IPS-18a (cell line): Measurements from ENCODE around the gene NCAM1.

Experiments used
- H3K27ac ChIP-seq: one replicate; pipeline ENCODE4 v1.5.1; 2013; ENCODE audit warnings: low read length
- H3K27me3 ChIP-seq: one replicate; pipeline ENCODE4 v1.6.1; 2013; ENCODE audit warnings: mild to moderate bottlenecking, low read length; ENCODE audit not compliant: control insufficient read depth, insufficient read depth
- H3K36me3 ChIP-seq: one replicate; pipeline ENCODE4 v1.6.1; 2013; ENCODE audit warnings: low read depth, low read length; ENCODE audit not compliant: control insufficient read depth
- H3K4me1 ChIP-seq: one replicate; pipeline ENCODE4 v1.6.1; 2013; ENCODE audit warnings: low read depth, low read length; ENCODE audit not compliant: control insufficient read depth
- H3K4me3 ChIP-seq: one replicate; pipeline ENCODE4 v1.5.1; 2013; ENCODE audit warnings: low read length
- H3K9ac ChIP-seq: one replicate; pipeline ENCODE4 v1.6.1; 2013; ENCODE audit warnings: mild to moderate bottlenecking, low read length, moderate library complexity
- H3K9me3 ChIP-seq: one replicate; pipeline ENCODE4 v1.6.1; 2013; ENCODE audit warnings: low read depth, low read length; ENCODE audit not compliant: control insufficient read depth

NCAM1 gene

DNA sequence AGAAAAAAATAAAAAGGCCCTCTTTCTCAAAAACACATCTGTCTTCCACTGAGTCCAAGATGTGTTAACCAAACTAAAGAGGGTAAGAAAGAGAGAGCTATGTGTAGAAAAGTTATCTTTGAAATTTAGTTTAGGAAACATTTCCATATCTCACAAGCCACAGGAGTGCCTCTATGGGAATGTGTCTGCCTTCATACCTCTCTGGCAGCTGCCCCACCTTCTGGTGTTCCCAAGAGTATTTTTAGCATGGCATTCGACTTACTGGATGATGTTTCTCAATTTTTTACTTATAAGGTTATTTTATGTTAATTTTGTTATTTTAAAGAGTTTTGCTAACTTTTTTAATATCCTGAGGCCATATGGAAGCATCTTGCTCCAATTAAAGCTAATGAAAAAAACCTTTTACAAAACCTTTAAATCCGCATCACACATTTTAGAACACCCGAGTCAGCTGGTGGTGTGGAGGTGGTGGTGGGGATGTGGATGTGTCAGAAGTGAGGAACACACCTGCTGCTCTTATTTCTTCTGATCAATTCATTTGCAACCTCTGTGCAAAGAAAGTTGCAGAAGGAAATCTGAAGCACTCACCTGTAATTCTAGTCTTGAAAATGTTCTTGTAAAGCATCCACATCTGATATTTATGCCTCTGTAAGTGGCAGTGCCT lies 112.2 kb downstream of the NCAM1 start:
- H3K27me3 ChIP-seq, result no peaks in the 10 kb centered on the region
- no peak overlapping the region for H3K4me3 ChIP-seq
- no peak overlapping the region for H3K27ac ChIP-seq
- no peaks in the 10 kb centered on the region for H3K4me1 ChIP-seq
- no peaks in the 10 kb centered on the region for H3K36me3 ChIP-seq
- H3K9me3 ChIP-seq, result no peaks in the 10 kb centered on the region
- H3K9ac ChIP-seq, result no peak overlapping the region

GRCh38 chr11:113075586-113076095 lies 114.4 kb downstream of the NCAM1 start:
- Histone ChIP-seq H3K4me3 (no peak overlapping the region), H3K27ac (no peak overlapping the region), H3K9ac (no peak overlapping the region), H3K9me3 (no peaks in the 10 kb centered on the region), H3K36me3 (no peaks in the 10 kb centered on the region), H3K27me3 (no peaks in the 10 kb centered on the region), H3K4me1 (no peaks in the 10 kb centered on the region)

DNA sequence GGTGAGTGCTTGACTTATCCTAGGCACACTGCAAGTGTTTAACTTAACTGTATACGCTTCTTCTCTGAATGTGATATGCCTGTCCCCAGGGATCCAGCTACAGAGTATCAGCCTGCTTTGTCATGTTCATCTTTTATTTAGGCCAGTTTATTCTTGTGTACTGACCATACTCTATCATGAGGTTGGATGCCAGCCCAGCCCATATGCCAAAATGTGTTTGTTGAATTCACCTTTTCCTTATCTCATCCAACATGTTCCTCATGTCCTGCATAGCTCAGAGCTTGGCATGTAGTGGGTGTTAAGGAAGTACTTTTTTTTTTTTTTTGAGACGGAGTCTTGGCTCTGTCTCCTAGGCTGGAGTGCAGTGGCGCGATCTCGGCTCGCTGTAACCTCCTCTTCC lies 116.2 kb downstream of the NCAM1 start:
- no peak overlapping the region for H3K9ac ChIP-seq
- H3K27me3 ChIP-seq, result no peaks in the 10 kb centered on the region
- no peak overlapping the region for H3K27ac ChIP-seq
- no peak overlapping the region for H3K4me3 ChIP-seq
- no peaks in the 10 kb centered on the region for H3K9me3 ChIP-seq
- H3K36me3 ChIP-seq, result no peaks in the 10 kb centered on the region
- H3K4me1 ChIP-seq, result no peaks in the 10 kb centered on the region

DNA sequence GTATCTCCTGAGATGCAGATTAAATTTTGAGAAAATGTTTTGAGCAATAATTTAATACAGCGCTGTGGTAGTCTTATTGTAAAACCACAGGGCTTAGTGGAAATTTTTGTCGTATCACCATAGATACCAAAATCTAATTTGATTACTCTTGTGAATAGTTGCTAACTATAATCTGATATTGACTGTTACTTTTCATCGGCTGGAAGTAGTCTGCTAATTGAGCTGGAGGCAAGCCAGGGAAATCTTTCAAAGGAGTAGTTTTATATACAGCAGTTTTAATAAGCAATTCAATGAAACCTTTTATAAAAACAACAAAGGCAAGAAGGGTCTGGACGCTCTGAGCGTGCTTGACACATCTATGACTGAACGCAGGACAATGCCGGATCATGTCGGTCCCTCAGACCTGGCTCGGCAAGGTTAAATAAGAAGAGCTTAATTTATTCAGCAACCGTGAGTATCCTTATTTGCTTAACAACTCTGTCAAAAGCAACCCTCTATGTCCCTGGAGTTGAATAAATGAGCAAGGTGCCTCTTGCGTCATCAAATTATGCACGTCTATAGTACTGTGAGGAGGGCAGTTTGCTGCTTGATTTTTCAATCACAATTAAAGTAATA lies 121.2 kb downstream of the NCAM1 start:
- H3K27ac ChIP-seq, result no peak overlapping the region
- no peak overlapping the region for H3K4me3 ChIP-seq
- no peaks in the 10 kb centered on the region for H3K9me3 ChIP-seq
- H3K27me3 ChIP-seq, result peaks cover 9% of the 10 kb centered on the region
- H3K4me1 ChIP-seq, result peaks cover 7% of the 10 kb centered on the region
- no peak overlapping the region for H3K9ac ChIP-seq
- H3K36me3 ChIP-seq, result no peaks in the 10 kb centered on the region

DNA sequence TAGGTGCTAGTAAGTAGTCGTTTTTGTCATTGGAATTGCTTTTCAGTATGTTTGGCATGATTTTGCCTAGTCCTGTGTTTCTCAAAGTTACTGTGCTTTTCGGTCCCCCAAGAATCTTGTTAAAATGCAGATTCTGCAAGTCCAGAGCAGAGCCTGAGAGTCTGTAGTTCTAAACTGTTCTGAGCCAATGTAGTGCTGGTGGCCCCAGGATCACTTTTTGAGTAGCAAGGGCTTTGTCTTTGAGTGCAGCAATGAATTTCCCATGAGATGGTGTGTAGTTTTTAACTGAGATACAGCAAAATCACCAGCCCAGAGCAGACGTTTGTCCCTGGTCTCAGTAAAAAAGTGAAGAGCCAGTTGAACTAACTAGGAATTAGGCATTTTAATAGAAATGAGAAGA lies 122.4 kb downstream of the NCAM1 start:
- no peak overlapping the region for H3K4me3 ChIP-seq
- peaks cover 11% of the 10 kb centered on the region for H3K27me3 ChIP-seq
- H3K27ac ChIP-seq, result no peak overlapping the region

GRCh38 chr11:113084297-113084696 lies 123.1 kb downstream of the NCAM1 start:
- H3K9ac ChIP-seq, result no peak overlapping the region
- no peak overlapping the region for H3K4me3 ChIP-seq
- peaks cover 13% of the 10 kb centered on the region for H3K27me3 ChIP-seq

More for the DNA sequence above, 122.4 kb downstream of the NCAM1 start:
- H3K9ac ChIP-seq, result no peak overlapping the region
- H3K36me3 ChIP-seq, result no peaks in the 10 kb centered on the region
- H3K9me3 ChIP-seq, result no peaks in the 10 kb centered on the region
- H3K4me1 ChIP-seq, result peaks cover 17% of the 10 kb centered on the region

GRCh38 chr11:113085446-113085845 lies 124.2 kb downstream of the NCAM1 start:
- no peaks in the 10 kb centered on the region for H3K36me3 ChIP-seq
- peaks cover 17% of the 10 kb centered on the region for H3K4me1 ChIP-seq
- H3K9me3 ChIP-seq, result no peaks in the 10 kb centered on the region
- H3K27me3 ChIP-seq, result peaks cover 13% of the 10 kb centered on the region
- H3K27ac ChIP-seq, result no peak overlapping the region
- no peak overlapping the region for H3K9ac ChIP-seq
- no peak overlapping the region for H3K4me3 ChIP-seq

More at GRCh38 chr11:113084297-113084696, 123.1 kb downstream of the NCAM1 start:
- Histone ChIP-seq H3K9me3 (no peaks in the 10 kb centered on the region), H3K36me3 (no peaks in the 10 kb centered on the region), H3K27ac (no peak overlapping the region), H3K4me1 (peaks cover 17% of the 10 kb centered on the region)

DNA sequence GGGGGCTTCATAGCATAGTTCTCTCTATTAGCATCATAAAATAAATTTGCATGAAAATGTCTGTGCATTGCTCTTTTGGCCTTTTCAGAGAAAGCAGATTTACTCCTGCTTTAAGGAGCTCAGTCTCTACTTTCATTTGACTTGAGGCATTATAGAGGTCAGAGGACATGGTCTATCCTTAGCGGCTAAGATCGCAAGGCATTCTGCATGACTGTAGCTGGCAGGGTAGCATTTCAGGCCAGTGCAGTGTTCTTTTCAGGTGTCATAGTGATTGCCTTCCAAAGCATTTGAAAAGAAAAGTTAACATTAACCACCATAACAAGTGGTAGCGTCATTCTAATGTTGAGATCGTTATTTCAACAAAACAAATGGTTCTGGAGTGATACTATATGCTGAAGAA lies 126.5 kb downstream of the NCAM1 start:
- no peak overlapping the region for H3K27ac ChIP-seq
- H3K9me3 ChIP-seq, result no peaks in the 10 kb centered on the region
- H3K4me1 ChIP-seq, result peaks cover 17% of the 10 kb centered on the region
- peaks cover 13% of the 10 kb centered on the region for H3K27me3 ChIP-seq
- no peaks in the 10 kb centered on the region for H3K36me3 ChIP-seq
- H3K9ac ChIP-seq, result no peak overlapping the region
- H3K4me3 ChIP-seq, result no peak overlapping the region

DNA sequence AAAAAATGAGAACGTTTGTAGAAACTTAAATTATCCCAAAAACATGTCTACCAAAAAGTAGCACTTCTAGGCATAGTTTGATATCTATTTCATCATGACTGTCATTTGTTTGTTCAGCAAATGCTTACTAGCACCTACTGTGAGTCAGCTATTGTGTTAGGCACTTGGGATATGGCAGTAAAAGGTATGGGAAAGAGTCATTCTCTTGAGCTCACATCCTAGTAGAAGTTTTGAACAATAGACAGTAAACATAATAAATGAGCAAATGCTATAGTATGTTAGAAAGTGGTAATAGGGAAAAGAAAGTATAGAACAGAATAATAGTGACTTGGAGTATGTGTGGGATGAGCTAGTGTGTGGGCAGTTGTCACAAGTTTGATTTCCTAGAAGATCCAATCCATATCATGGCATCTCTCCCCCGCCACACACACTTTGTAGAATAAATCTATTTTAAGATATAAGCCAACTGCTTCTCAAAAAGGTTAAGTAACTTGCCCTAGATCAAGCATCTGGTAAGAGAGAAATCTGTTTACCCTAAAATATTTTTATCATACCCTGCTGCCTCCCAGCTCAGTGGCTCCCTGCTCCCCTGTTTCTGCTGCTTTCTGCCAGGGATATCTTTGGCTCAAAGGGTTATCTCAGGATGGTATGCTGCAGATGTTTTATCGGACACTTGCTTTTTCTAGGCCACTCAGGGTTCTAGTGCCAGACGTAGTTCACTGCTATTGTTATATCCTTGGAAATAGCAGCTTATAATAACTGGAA lies 129.7 kb downstream of the NCAM1 start:
- no peaks in the 10 kb centered on the region for H3K9me3 ChIP-seq
- H3K27me3 ChIP-seq, result peaks cover 11% of the 10 kb centered on the region
- H3K9ac ChIP-seq, result no peak overlapping the region
- no peak overlapping the region for H3K27ac ChIP-seq
- no peak overlapping the region for H3K4me3 ChIP-seq
- H3K4me1 ChIP-seq, result peaks cover 17% of the 10 kb centered on the region
- H3K36me3 ChIP-seq, result no peaks in the 10 kb centered on the region

- no peaks in the 10 kb centered on the region for H3K9me3 ChIP-seq
- H3K4me3 ChIP-seq, result no peak overlapping the region
- peaks cover 17% of the 10 kb centered on the region for H3K4me1 ChIP-seq
- no peak overlapping the region for H3K27ac ChIP-seq
- H3K9ac ChIP-seq, result no peak overlapping the region
- H3K27me3 ChIP-seq, result peaks cover 6% of the 10 kb centered on the region
- no peaks in the 10 kb centered on the region for H3K36me3 ChIP-seq
These were observed 130.2 kb downstream of the NCAM1 start for GRCh38 chr11:113091481-113091780.

DNA sequence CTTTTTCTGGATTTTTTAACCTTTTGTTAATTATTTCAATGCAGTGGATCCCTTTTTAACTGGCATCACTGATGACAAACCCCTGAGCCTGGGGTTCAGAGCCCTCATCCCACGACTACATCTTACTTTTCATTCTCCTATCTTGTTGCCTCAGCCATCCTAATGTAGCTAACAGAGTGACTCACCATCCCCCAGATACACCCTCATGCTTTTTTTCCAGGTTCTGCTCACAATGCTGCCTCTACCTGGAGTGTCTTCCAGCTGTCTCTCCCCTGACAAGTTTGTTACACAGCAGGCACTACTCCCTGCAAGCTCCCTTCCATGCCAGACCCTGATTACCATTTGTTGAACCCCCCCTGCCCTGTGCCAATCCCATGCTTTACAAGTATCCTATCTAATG lies 135.4 kb downstream of the NCAM1 start:
- H3K9me3 ChIP-seq, result no peaks in the 10 kb centered on the region
- H3K27ac ChIP-seq, result no peak overlapping the region
- no peak overlapping the region for H3K9ac ChIP-seq
- no peak overlapping the region for H3K4me3 ChIP-seq
- H3K36me3 ChIP-seq, result no peaks in the 10 kb centered on the region
- H3K27me3 ChIP-seq, result no peaks in the 10 kb centered on the region
- H3K4me1 ChIP-seq, result no peaks in the 10 kb centered on the region
